ENCODE results near the gene FOXE1. TPM values are rescaled to one million over a fixed set of nuclear protein-coding genes. Genes with fewer than 3 reads are reported as not detected.

FOXE1 gene
- total and polyA plus RNA-seq, 2 donors (not counting 1 experiment from before 2014, with no cell fraction given), result 2.0 TPM; not detected in 1

GRCh38 chr9:97880336-97880735 is 27.3 kb downstream of the FOXE1 start:
- DNase-seq (ENCODE audit: low read depth in 2 of 2), result peak; percentile 53 to 59
- Histone ChIP-seq H3K27ac (ENCODE audit: insufficient read depth, low read length) (no peak overlapping the region), H3K36me3 (ENCODE audit: control insufficient read depth, insufficient read depth, low read length) (no peaks in the 10 kb centered on the region), H3K4me1 (ENCODE audit: control insufficient read depth, extremely low read depth, insufficient read depth, low read length) (peaks cover 4% of the 10 kb centered on the region), H3K79me2 (ENCODE audit: control insufficient read depth, insufficient read depth, low read length) (no peaks in the 10 kb centered on the region), H3K9me3 (ENCODE audit: control insufficient read depth, insufficient read depth, low read depth, low read length) (no peaks in the 10 kb centered on the region), H3K4me2 (ENCODE audit: extremely low read depth, insufficient read depth, low read length) (no peak overlapping the region), H2AFZ (ENCODE audit: low read length) (no peak overlapping the region), H3K9ac (ENCODE audit: insufficient read depth, low read length) (no peak overlapping the region), H4K20me1 (ENCODE audit: control insufficient read depth, extremely low read depth, insufficient read depth, low read length) (no peaks in the 10 kb centered on the region), H3K27me3 (ENCODE audit: control insufficient read depth, insufficient read depth, low read length) (no peaks in the 10 kb centered on the region), H3K4me3 (replicated peaks in 1 of 4; ENCODE audit: control extremely low read depth in 1 of 4, insufficient read depth in 1 of 4, low read depth in 3 of 4, low read length in 4 of 4) (no peak overlapping the region)
- no peak for TF ChIP-seq CTCF (conservative IDR thresholded peaks at IDR 0.05 in 1 of 2, IDR thresholded peaks at IDR 0.05 in 1 of 2; ENCODE audit: low read depth in 1 of 2, low read length in 2 of 2)
- no peak for TF ChIP-seq EZH2 (IDR thresholded peaks at IDR 0.05; ENCODE audit: low read length, missing control alignments)

- no peak for DNase-seq (ENCODE audit: low read depth in 2 of 2)
Observed at GRCh38 chr9:97889941-97890887, 37.2 kb downstream of the FOXE1 start.

More at GRCh38 chr9:97889941-97890887, 37.2 kb downstream of the FOXE1 start:
- no peak overlapping the region for H2AFZ ChIP-seq (ENCODE audit: low read length)
- TF ChIP-seq EZH2 (IDR thresholded peaks at IDR 0.05; ENCODE audit: low read length, missing control alignments) (no peak), CTCF (conservative IDR thresholded peaks at IDR 0.05 in 1 of 2, IDR thresholded peaks at IDR 0.05 in 1 of 2; ENCODE audit: low read depth in 1 of 2, low read length in 2 of 2) (peak; percentile 45 to 74)
- no peaks in the 10 kb centered on the region for H3K36me3 ChIP-seq (ENCODE audit: control insufficient read depth, insufficient read depth, low read length)
- no peak overlapping the region for H3K4me2 ChIP-seq (ENCODE audit: extremely low read depth, insufficient read depth, low read length)
- no peak overlapping the region for H3K9ac ChIP-seq (ENCODE audit: insufficient read depth, low read length)
- H3K27me3 ChIP-seq (ENCODE audit: control insufficient read depth, insufficient read depth, low read length), result no peaks in the 10 kb centered on the region
- H3K4me1 ChIP-seq (ENCODE audit: control insufficient read depth, extremely low read depth, insufficient read depth, low read length), result no peaks in the 10 kb centered on the region
- no peaks in the 10 kb centered on the region for H4K20me1 ChIP-seq (ENCODE audit: control insufficient read depth, extremely low read depth, insufficient read depth, low read length)
- H3K9me3 ChIP-seq (ENCODE audit: control insufficient read depth, insufficient read depth, low read depth, low read length), result no peaks in the 10 kb centered on the region
- no peak overlapping the region for H3K27ac ChIP-seq (ENCODE audit: insufficient read depth, low read length)
- H3K4me3 ChIP-seq (replicated peaks in 1 of 4; ENCODE audit: control extremely low read depth in 1 of 4, insufficient read depth in 1 of 4, low read depth in 3 of 4, low read length in 4 of 4), result no peak overlapping the region
- no peaks in the 10 kb centered on the region for H3K79me2 ChIP-seq (ENCODE audit: control insufficient read depth, insufficient read depth, low read length)

All from fibroblast of lung (primary cell).